ENCODE data around the gene RAB11A.
A peak's percentile ranks its signal among the peaks of the same experiment; 100 is the strongest.

Gene RAB11A

DNA sequence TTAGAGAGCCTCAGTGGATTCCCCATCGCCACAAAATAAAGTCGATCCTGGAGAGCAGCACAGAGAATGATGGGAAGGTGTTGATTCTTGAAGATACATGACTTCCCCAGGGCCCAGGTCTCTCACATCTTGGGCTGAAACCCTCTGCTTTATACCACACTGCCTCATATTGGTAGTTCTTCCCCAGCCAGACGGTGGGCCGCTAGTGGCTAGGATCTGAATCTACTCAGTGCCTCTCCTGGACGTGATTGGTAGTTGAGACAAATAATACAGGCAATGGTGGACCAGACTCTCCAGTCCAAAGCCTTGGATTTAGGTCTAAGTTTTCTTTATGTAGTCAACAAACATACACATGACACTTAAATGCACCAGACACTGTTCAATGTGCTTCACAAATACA lies 49.7 kb downstream of the RAB11A start:
- Histone ChIP-seq H2BK5ac (ENCODE audit: low read depth, low read length, poor library complexity, severe bottlenecking) (no peak overlapping the region), H2AFZ (ENCODE audit: low read depth, low read length) (no peak overlapping the region)

DNA sequence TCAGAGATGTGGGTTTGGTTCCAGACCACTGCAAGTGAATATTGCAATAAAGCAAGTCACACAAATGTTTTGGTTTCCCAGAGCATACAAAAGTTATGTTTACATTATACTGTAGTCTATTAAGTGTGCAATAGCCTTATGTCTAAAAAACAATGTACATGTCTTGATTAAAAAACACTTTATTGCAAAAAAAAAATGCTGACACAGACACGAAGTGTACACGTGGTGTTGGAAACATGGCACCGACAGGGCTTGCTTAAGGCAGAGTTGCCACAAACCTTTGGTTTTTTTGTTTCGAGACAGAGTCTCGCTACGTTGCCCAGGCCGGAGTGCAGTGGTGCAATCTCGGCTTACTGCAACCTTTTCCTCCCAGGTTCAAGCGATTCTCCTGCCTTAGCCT lies 50.1 kb downstream of the RAB11A start:
- H3K4me3 ChIP-seq (ENCODE audit: insufficient read depth in 1 of 2, low read depth in 1 of 2, low read length in 2 of 2), result no peak overlapping the region
- no peak overlapping the region for H2AFZ ChIP-seq (ENCODE audit: low read depth, low read length)
- no peak overlapping the region for H3K27ac ChIP-seq (ENCODE audit: low read length, poor library complexity, severe bottlenecking)
- no peak overlapping the region for H2BK5ac ChIP-seq (ENCODE audit: low read depth, low read length, poor library complexity, severe bottlenecking)
- H3K18ac ChIP-seq (ENCODE audit: low read depth in 1 of 2, low read length in 2 of 2), result no peak overlapping the region
- DNase-seq, result no peak
- no peaks in the 10 kb centered on the region for H3K79me1 ChIP-seq (replicated peaks; ENCODE audit: low read length, poor library complexity, severe bottlenecking)
- no peak overlapping the region for H3K4me2 ChIP-seq (ENCODE audit: low read length, poor library complexity, severe bottlenecking)
- H3K36me3 ChIP-seq (ENCODE audit: control insufficient read depth in 1 of 2, insufficient read depth in 2 of 2, low read depth in 1 of 2, low read length in 2 of 2), result peaks cover 0 to 8% of the 10 kb centered on the region in 2 experiments
- no peaks in the 10 kb centered on the region for H3K9me3 ChIP-seq (ENCODE audit: control insufficient read depth, low read length)
- H2BK120ac ChIP-seq (ENCODE audit: low read depth, low read length), result no peak overlapping the region
- no peak overlapping the region for H3K4ac ChIP-seq (ENCODE audit: low read depth in 1 of 2, low read length in 2 of 2)
- no peak overlapping the region for H3K23ac ChIP-seq (ENCODE audit: low read length in 2 of 2)
- H3K4me1 ChIP-seq (ENCODE audit: control insufficient read depth, insufficient read depth, low read depth, low read length), result peaks cover 4% of the 10 kb centered on the region
- H3K14ac ChIP-seq (ENCODE audit: low read length in 2 of 2), result no peak overlapping the region
- H4K91ac ChIP-seq (ENCODE audit: low read length), result no peak overlapping the region
- H4K8ac ChIP-seq (ENCODE audit: low read length), result no peak overlapping the region
- no peak overlapping the region for H2BK15ac ChIP-seq (ENCODE audit: low read depth, poor library complexity, severe bottlenecking)
- H2BK12ac ChIP-seq (ENCODE audit: low read length in 2 of 2), result no peak overlapping the region
- WGBS, result 98% methylated on average over 9 of the region's 9 CpGs
- H3K27me3 ChIP-seq (ENCODE audit: control insufficient read depth in 1 of 2, insufficient read depth in 1 of 2, low read length in 2 of 2), result peaks cover 0 to 4% of the 10 kb centered on the region in 2 experiments
- H2AK5ac ChIP-seq (ENCODE audit: low read length, severe bottlenecking), result no peak overlapping the region
- H3K9ac ChIP-seq (ENCODE audit: low read length), result no peak overlapping the region

More for the DNA sequence above, 49.7 kb downstream of the RAB11A start:
- Histone ChIP-seq H3K4me2 (ENCODE audit: low read length, poor library complexity, severe bottlenecking) (no peak overlapping the region), H3K9me3 (ENCODE audit: control insufficient read depth, low read length) (no peaks in the 10 kb centered on the region), H2AK5ac (ENCODE audit: low read length, severe bottlenecking) (no peak overlapping the region), H3K9ac (ENCODE audit: low read length) (no peak overlapping the region), H3K27me3 (ENCODE audit: control insufficient read depth in 1 of 2, insufficient read depth in 1 of 2, low read length in 2 of 2) (peaks cover 0 to 4% of the 10 kb centered on the region in 2 experiments), H4K8ac (ENCODE audit: low read length) (no peak overlapping the region), H3K79me1 (replicated peaks; ENCODE audit: low read length, poor library complexity, severe bottlenecking) (no peaks in the 10 kb centered on the region), H3K36me3 (ENCODE audit: control insufficient read depth in 1 of 2, insufficient read depth in 2 of 2, low read depth in 1 of 2, low read length in 2 of 2) (peaks cover 0 to 8% of the 10 kb centered on the region in 2 experiments), H2BK12ac (ENCODE audit: low read length in 2 of 2) (no peak overlapping the region), H4K91ac (ENCODE audit: low read length) (no peak overlapping the region), H2BK15ac (ENCODE audit: low read depth, poor library complexity, severe bottlenecking) (no peak overlapping the region), H3K27ac (ENCODE audit: low read length, poor library complexity, severe bottlenecking) (no peak overlapping the region), H3K4ac (ENCODE audit: low read depth in 1 of 2, low read length in 2 of 2) (no peak overlapping the region), H3K23ac (ENCODE audit: low read length in 2 of 2) (no peak overlapping the region), H3K14ac (ENCODE audit: low read length in 2 of 2) (no peak overlapping the region), H3K4me3 (ENCODE audit: insufficient read depth in 1 of 2, low read depth in 1 of 2, low read length in 2 of 2) (no peak overlapping the region), H3K4me1 (ENCODE audit: control insufficient read depth, insufficient read depth, low read depth, low read length) (peaks cover 4% of the 10 kb centered on the region), H3K18ac (ENCODE audit: low read depth in 1 of 2, low read length in 2 of 2) (no peak overlapping the region), H2BK120ac (ENCODE audit: low read depth, low read length) (no peak overlapping the region)
- 98% methylated on average over 5 of the region's 5 CpGs for whole genome bisulfite sequencing
- DNase-seq, result no peak

DNA sequence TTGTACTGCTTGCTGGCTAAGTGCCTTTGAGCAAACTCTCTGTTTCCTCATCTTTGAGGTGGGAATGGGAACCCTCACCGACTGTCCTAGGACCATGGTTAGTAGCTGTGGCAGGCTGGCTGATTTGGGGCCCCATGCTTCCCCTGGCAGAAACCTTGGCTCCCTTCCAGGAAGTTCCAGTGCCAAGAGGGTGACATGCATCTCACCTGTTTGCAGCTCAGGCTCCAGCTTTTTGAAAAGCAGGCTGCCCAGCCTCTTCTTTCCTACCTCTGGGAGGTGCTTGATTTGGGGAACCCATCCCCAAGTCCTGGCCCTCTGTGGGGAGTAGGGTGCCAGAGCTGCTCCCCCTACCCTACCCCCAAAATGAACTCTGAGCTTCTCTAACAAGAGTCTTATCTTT lies 50.8 kb downstream of the RAB11A start:
- no peak overlapping the region for H3K4me2 ChIP-seq (ENCODE audit: low read length, poor library complexity, severe bottlenecking)
- peaks cover 0 to 8% of the 10 kb centered on the region in 2 experiments for H3K36me3 ChIP-seq (ENCODE audit: control insufficient read depth in 1 of 2, insufficient read depth in 2 of 2, low read depth in 1 of 2, low read length in 2 of 2)
- peaks cover 0 to 4% of the 10 kb centered on the region in 2 experiments for H3K27me3 ChIP-seq (ENCODE audit: control insufficient read depth in 1 of 2, insufficient read depth in 1 of 2, low read length in 2 of 2)
- no peak overlapping the region for H3K4ac ChIP-seq (ENCODE audit: low read depth in 1 of 2, low read length in 2 of 2)
- no peak overlapping the region for H3K9ac ChIP-seq (ENCODE audit: low read length)
- H2BK12ac ChIP-seq (ENCODE audit: low read length in 2 of 2), result no peak overlapping the region
- H3K23ac ChIP-seq (ENCODE audit: low read length in 2 of 2), result no peak overlapping the region
- 91% methylated on average over 1 of the region's 1 CpG for WGBS
- no peak for DNase-seq
- H3K79me1 ChIP-seq (replicated peaks; ENCODE audit: low read length, poor library complexity, severe bottlenecking), result no peaks in the 10 kb centered on the region
- H3K9me3 ChIP-seq (ENCODE audit: control insufficient read depth, low read length), result no peaks in the 10 kb centered on the region
- H3K27ac ChIP-seq (ENCODE audit: low read length, poor library complexity, severe bottlenecking), result no peak overlapping the region
- no peak overlapping the region for H3K18ac ChIP-seq (ENCODE audit: low read depth in 1 of 2, low read length in 2 of 2)
- H3K14ac ChIP-seq (ENCODE audit: low read length in 2 of 2), result no peak overlapping the region
- no peak overlapping the region for H2BK120ac ChIP-seq (ENCODE audit: low read depth, low read length)
- no peak overlapping the region for H2AFZ ChIP-seq (ENCODE audit: low read depth, low read length)
- no peak overlapping the region for H2BK15ac ChIP-seq (ENCODE audit: low read depth, poor library complexity, severe bottlenecking)
- H3K4me3 ChIP-seq (ENCODE audit: insufficient read depth in 1 of 2, low read depth in 1 of 2, low read length in 2 of 2), result peak overlapping the region in 1 of 2 experiments; percentile 33
- no peak overlapping the region for H2AK5ac ChIP-seq (ENCODE audit: low read length, severe bottlenecking)
- H4K91ac ChIP-seq (ENCODE audit: low read length), result no peak overlapping the region
- H3K4me1 ChIP-seq (ENCODE audit: control insufficient read depth, insufficient read depth, low read depth, low read length), result peaks cover 4% of the 10 kb centered on the region
- no peak overlapping the region for H2BK5ac ChIP-seq (ENCODE audit: low read depth, low read length, poor library complexity, severe bottlenecking)
- no peak overlapping the region for H4K8ac ChIP-seq (ENCODE audit: low read length)

DNA sequence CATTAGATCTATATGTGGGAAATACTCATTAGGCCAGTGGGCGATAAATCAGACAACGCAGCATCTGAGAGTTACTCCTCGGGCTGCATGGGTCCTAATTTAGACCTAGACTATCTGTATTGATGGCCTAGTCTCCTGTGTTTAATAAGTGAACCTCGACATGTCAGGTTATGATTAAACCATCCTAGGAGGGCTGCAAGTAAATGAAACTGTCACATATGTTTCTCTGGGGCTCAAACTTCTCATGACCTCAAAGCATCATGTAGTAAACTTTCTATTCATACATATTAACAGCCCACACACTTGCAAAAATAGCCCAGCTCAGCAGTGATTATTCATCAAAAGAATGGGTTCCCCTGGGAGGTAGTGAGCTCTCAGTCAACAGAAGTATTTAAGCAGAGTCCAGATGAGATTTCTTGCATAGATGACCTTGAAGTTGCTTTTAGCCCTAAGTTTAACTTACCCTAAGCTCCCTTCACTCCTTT lies 51.6 kb downstream of the RAB11A start:
- Histone ChIP-seq H2BK15ac (ENCODE audit: low read depth, poor library complexity, severe bottlenecking) (no peak overlapping the region), H3K4ac (ENCODE audit: low read depth in 1 of 2, low read length in 2 of 2) (no peak overlapping the region), H4K8ac (ENCODE audit: low read length) (no peak overlapping the region), H3K23ac (ENCODE audit: low read length in 2 of 2) (no peak overlapping the region), H3K4me2 (ENCODE audit: low read length, poor library complexity, severe bottlenecking) (no peak overlapping the region), H3K27ac (ENCODE audit: low read length, poor library complexity, severe bottlenecking) (no peak overlapping the region), H2BK12ac (ENCODE audit: low read length in 2 of 2) (no peak overlapping the region), H3K79me1 (replicated peaks; ENCODE audit: low read length, poor library complexity, severe bottlenecking) (no peaks in the 10 kb centered on the region), H4K91ac (ENCODE audit: low read length) (no peak overlapping the region), H3K27me3 (ENCODE audit: control insufficient read depth in 1 of 2, insufficient read depth in 1 of 2, low read length in 2 of 2) (peaks cover 0 to 4% of the 10 kb centered on the region in 2 experiments), H2BK5ac (ENCODE audit: low read depth, low read length, poor library complexity, severe bottlenecking) (no peak overlapping the region), H3K36me3 (ENCODE audit: control insufficient read depth in 1 of 2, insufficient read depth in 2 of 2, low read depth in 1 of 2, low read length in 2 of 2) (peaks cover 0 to 8% of the 10 kb centered on the region in 2 experiments), H2BK120ac (ENCODE audit: low read depth, low read length) (no peak overlapping the region), H3K14ac (ENCODE audit: low read length in 2 of 2) (no peak overlapping the region), H3K18ac (ENCODE audit: low read depth in 1 of 2, low read length in 2 of 2) (no peak overlapping the region), H3K9me3 (ENCODE audit: control insufficient read depth, low read length) (no peaks in the 10 kb centered on the region), H3K9ac (ENCODE audit: low read length) (peak overlapping the region; percentile 7), H2AK5ac (ENCODE audit: low read length, severe bottlenecking) (no peak overlapping the region), H3K4me1 (ENCODE audit: control insufficient read depth, insufficient read depth, low read depth, low read length) (peaks cover 4% of the 10 kb centered on the region), H3K4me3 (ENCODE audit: insufficient read depth in 1 of 2, low read depth in 1 of 2, low read length in 2 of 2) (peak overlapping the region in 1 of 2 experiments; percentile 33), H2AFZ (ENCODE audit: low read depth, low read length) (no peak overlapping the region)
- DNase-seq, result no peak
- WGBS, result 95% methylated on average over 4 of the region's 4 CpGs

Measured in mesenchymal stem cell (in vitro differentiated cells and primary cell).